Adipocyte (in vitro differentiated cells): ENCODE measurements around the gene PIK3AP1.

Experiments
- DNase-seq: peaks from one replicate; pipeline ENCODE4 v3.0.0-alpha.2; 2015; ENCODE audit warnings: low read depth
- H3K27me3 ChIP-seq: replicated peaks from 2 replicates; pipeline ENCODE4 v1.7.0; 2013; ENCODE audit warnings: mild to moderate bottlenecking, low read length, moderate library complexity; ENCODE audit not compliant: control insufficient read depth, insufficient read depth
- H3K36me3 ChIP-seq: 2 replicates; pipeline ENCODE4 v1.7.0; 2013; ENCODE audit warnings: low read length, mild to moderate bottlenecking, moderate library complexity; ENCODE audit not compliant: control insufficient read depth, insufficient read depth, severe bottlenecking
- H3K4me1 ChIP-seq: 2 replicates; pipeline ENCODE4 v1.7.0; 2013; ENCODE audit warnings: mild to moderate bottlenecking, low read length, moderate library complexity; ENCODE audit not compliant: control insufficient read depth, insufficient read depth
- H3K4me3 ChIP-seq: 2 replicates; pipeline ENCODE4 v1.7.0; 2013; ENCODE audit warnings: mild to moderate bottlenecking, low read length, moderate library complexity
- H3K9ac ChIP-seq: 2 replicates; pipeline ENCODE4 v1.7.0; 2013; ENCODE audit warnings: mild to moderate bottlenecking, low read length, moderate library complexity
- H3K9me3 ChIP-seq: 2 replicates; pipeline ENCODE4 v1.7.0; 2013; ENCODE audit warnings: mild to moderate bottlenecking, low read length, moderate library complexity; ENCODE audit not compliant: control insufficient read depth

Gene PIK3AP1

GRCh38 chr10:96596422-96597407 is 123.6 kb downstream of the PIK3AP1 start:
- no peak for DNase-seq
- Histone ChIP-seq H3K9me3 (peaks cover 30% of the 10 kb centered on the region), H3K9ac (no peak overlapping the region), H3K4me3 (no peak overlapping the region), H3K4me1 (no peaks in the 10 kb centered on the region), H3K36me3 (no peaks in the 10 kb centered on the region), H3K27me3 (peaks cover 3% of the 10 kb centered on the region)

- H3K9ac ChIP-seq = no peak overlapping the region
These were observed 124.6 kb downstream of the PIK3AP1 start for GRCh38 chr10:96595741-96596140.

GRCh38 chr10:96591946-96592345 is 128.4 kb downstream of the PIK3AP1 start:
- Histone ChIP-seq H3K36me3 (no peaks in the 10 kb centered on the region), H3K27me3 (no peaks in the 10 kb centered on the region), H3K4me3 (no peak overlapping the region), H3K9me3 (peaks cover 24% of the 10 kb centered on the region), H3K4me1 (peaks cover 23% of the 10 kb centered on the region), H3K9ac (no peak overlapping the region)
- DNase-seq = no peak

More at GRCh38 chr10:96595741-96596140, 124.6 kb downstream of the PIK3AP1 start:
- H3K9me3 ChIP-seq = peaks cover 30% of the 10 kb centered on the region
- no peak for DNase-seq
- no peaks in the 10 kb centered on the region for H3K36me3 ChIP-seq
- no peak overlapping the region for H3K4me3 ChIP-seq
- peaks cover 3% of the 10 kb centered on the region for H3K27me3 ChIP-seq
- H3K4me1 ChIP-seq = no peaks in the 10 kb centered on the region

- no peak for DNase-seq
- H3K4me1 ChIP-seq = peaks cover 39% of the 10 kb centered on the region
- H3K9me3 ChIP-seq = peaks cover 12% of the 10 kb centered on the region
- H3K27me3 ChIP-seq = no peaks in the 10 kb centered on the region
- H3K36me3 ChIP-seq = no peaks in the 10 kb centered on the region
- no peak overlapping the region for H3K9ac ChIP-seq
- H3K4me3 ChIP-seq = no peak overlapping the region
These were observed 131.5 kb downstream of the PIK3AP1 start for GRCh38 chr10:96588616-96589419.

- Histone ChIP-seq H3K9me3 (peaks cover 5% of the 10 kb centered on the region), H3K4me3 (peak overlapping the region; percentile 92), H3K4me1 (peaks cover 39% of the 10 kb centered on the region), H3K27me3 (no peaks in the 10 kb centered on the region), H3K36me3 (no peaks in the 10 kb centered on the region), H3K9ac (peak overlapping the region; percentile 97)
- no peak for DNase-seq
These were observed 132.2 kb downstream of the PIK3AP1 start for GRCh38 chr10:96588060-96588554.

- peak overlapping the region; percentile 97 for H3K9ac ChIP-seq
- no peaks in the 10 kb centered on the region for H3K27me3 ChIP-seq
- DNase-seq = peak; percentile 91
- H3K4me1 ChIP-seq = peaks cover 40% of the 10 kb centered on the region
- no peaks in the 10 kb centered on the region for H3K36me3 ChIP-seq
- peak overlapping the region; percentile 92 for H3K4me3 ChIP-seq
- H3K9me3 ChIP-seq = no peaks in the 10 kb centered on the region
These were observed 132.9 kb downstream of the PIK3AP1 start for GRCh38 chr10:96587264-96588059.

GRCh38 chr10:96586419-96587263 is 133.7 kb downstream of the PIK3AP1 start, which contains the start of gene TM9SF3:
Gene TM9SF3, minus strand, starts transcription at chr10:96587012. Its CDS starts 177 bp downstream, at chr10:96586835.
- Histone ChIP-seq H3K36me3 (no peaks in the 10 kb centered on the region), H3K4me1 (peaks cover 48% of the 10 kb centered on the region), H3K27me3 (no peaks in the 10 kb centered on the region), H3K9me3 (no peaks in the 10 kb centered on the region), H3K9ac (peak within 1 kb of the TSS; percentile 97), H3K4me3 (peak within 1 kb of the TSS; percentile 92)
- DNase-seq = peak; percentile 97

- H3K9ac ChIP-seq = peak overlapping the region; percentile 97
- no peaks in the 10 kb centered on the region for H3K36me3 ChIP-seq
- peak overlapping the region; percentile 92 for H3K4me3 ChIP-seq
- H3K27me3 ChIP-seq = no peaks in the 10 kb centered on the region
- H3K9me3 ChIP-seq = no peaks in the 10 kb centered on the region
- peak; percentile 52 for DNase-seq
- peaks cover 56% of the 10 kb centered on the region for H3K4me1 ChIP-seq
These were observed 134.4 kb downstream of the PIK3AP1 start for GRCh38 chr10:96585736-96586418.

GRCh38 chr10:96584474-96584873 is 135.8 kb downstream of the PIK3AP1 start:
- Histone ChIP-seq H3K9me3 (no peaks in the 10 kb centered on the region), H3K36me3 (no peaks in the 10 kb centered on the region), H3K9ac (no peak overlapping the region), H3K27me3 (no peaks in the 10 kb centered on the region), H3K4me1 (peaks cover 62% of the 10 kb centered on the region), H3K4me3 (peak overlapping the region; percentile 92)
- DNase-seq = no peak
